ENCODE measurements around the gene COX5A.

- no peak for TF ChIP-seq CTCF (IDR thresholded peaks at IDR 0.05; ENCODE audit: low read depth, low read length)
- no peak for TF ChIP-seq POLR2A (IDR thresholded peaks at IDR 0.05; ENCODE audit: extremely low read depth, insufficient read length)
- TF ChIP-seq MAX (IDR thresholded peaks at IDR 0.05; ENCODE audit: low read depth, low read length) = no peak
Observed at GRCh38 chr15:74978503-74978902, 40.6 kb upstream of the COX5A start.

Data from NB4 (cell line).